Keratinocyte (primary cell): ENCODE results near the gene GZMB. TPM values are rescaled to one million over a fixed set of nuclear protein-coding genes. Genes with fewer than 3 reads are reported as not detected.

Experiments
- DNase-seq: peaks from one replicate; pipeline ENCODE4 v3.0.0-alpha.2; 2011; ENCODE audit warnings: low read depth, missing footprints, low spot score
- FAIRE-seq: peaks from 2 replicates; lab custom pipeline; 2011; peaks lifted over from hg19 to GRCh38; lab: Jason Lieb, UNC
- H2AFZ ChIP-seq: 2 replicates; pipeline ENCODE4 v1.6.0; 2012; ENCODE audit warnings: low read length, control low read depth, inconsistent platforms; ENCODE audit not compliant: control insufficient read depth
- H3K27ac ChIP-seq: 2 replicates; pipeline ENCODE4 v1.5.1; 2011; ENCODE audit warnings: low read length; ENCODE audit not compliant: control insufficient read depth, insufficient read depth
- H3K27me3 ChIP-seq: 3 replicates; pipeline ENCODE4 v1.6.0; 2011; ENCODE audit warnings: low read length; ENCODE audit not compliant: control insufficient read depth, insufficient read depth; ENCODE audit errors: extremely low read depth
- H3K36me3 ChIP-seq, 2 experiments: 2 replicates in 1 of 2; 3 replicates in 1 of 2; pipeline ENCODE4 v1.5.1; 2011; ENCODE audit warnings: low read length in 2 of 2, mild to moderate bottlenecking in 1 of 2; ENCODE audit not compliant: control insufficient read depth in 2 of 2, insufficient read depth in 2 of 2; ENCODE audit errors: extremely low read depth in 1 of 2
- H3K4me1 ChIP-seq: 3 replicates; pipeline ENCODE4 v1.5.1; 2011; ENCODE audit warnings: low read length; ENCODE audit not compliant: control insufficient read depth, insufficient read depth; ENCODE audit errors: extremely low read depth
- H3K4me2 ChIP-seq: 3 replicates; pipeline ENCODE4 v1.6.0; 2011; ENCODE audit warnings: low read depth, low read length; ENCODE audit not compliant: control insufficient read depth, insufficient read depth; ENCODE audit errors: extremely low read depth
- H3K4me3 ChIP-seq, 3 experiments: fragments of 200-600 bp in 1 of 3; sonication (generic) in 1 of 3; 2 replicates in 2 of 3; 3 replicates in 1 of 3; pipeline ENCODE4 v1.5.1; 2011 to 2016; ENCODE audit warnings: low read length in 3 of 3, mild to moderate bottlenecking in 3 of 3, control low read depth in 2 of 3, inconsistent platforms in 1 of 3, low read depth in 1 of 3, mixed read lengths in 1 of 3, mixed run types in 1 of 3, moderate library complexity in 1 of 3; ENCODE audit not compliant: control insufficient read depth in 2 of 3, insufficient read depth in 2 of 3; ENCODE audit errors: extremely low read depth in 1 of 3
- H3K79me2 ChIP-seq: 2 replicates; pipeline ENCODE4 v1.6.0; 2012; ENCODE audit warnings: low read length; ENCODE audit not compliant: control insufficient read depth, insufficient read depth
- H3K9ac ChIP-seq: 3 replicates; pipeline ENCODE4 v1.6.0; 2011; ENCODE audit warnings: low read length; ENCODE audit not compliant: control insufficient read depth, insufficient read depth; ENCODE audit errors: extremely low read depth
- H3K9me1 ChIP-seq: 3 replicates; pipeline ENCODE4 v1.6.0; 2011; ENCODE audit warnings: low read length; ENCODE audit not compliant: control insufficient read depth, insufficient read depth; ENCODE audit errors: extremely low read depth
- H3K9me3 ChIP-seq: 2 replicates; pipeline ENCODE4 v1.5.1; 2012; ENCODE audit warnings: low read depth, low read length; ENCODE audit not compliant: control insufficient read depth
- H4K20me1 ChIP-seq: 3 replicates; pipeline ENCODE4 v1.6.0; 2011; ENCODE audit warnings: low read length; ENCODE audit not compliant: control insufficient read depth, insufficient read depth; ENCODE audit errors: extremely low read depth
- EZH2 ChIP-seq: IDR thresholded peaks from one replicate; pipeline ENCODE4 v1.6.1; 2012; ENCODE audit warnings: inconsistent platforms, mild to moderate bottlenecking, low read length, moderate library complexity
- dilution Hi-C: fragments of 300-500 bp; cut with MboI; formaldehyde crosslinking; loops from one replicate; pipeline ENCODE4 v1.7.0; 2020; ENCODE audit warnings: low sequenced_read_pairs; ENCODE audit not compliant: extremely low pct_ligation_motif_present
- polyA plus RNA-seq, 5 experiments: library from polyadenylated mRNA; depleted of rRNA in 3 of 5; stranded (reverse) in 3 of 5; stranded (forward) in 1 of 5; unstranded in 1 of 5; fragments of >200 nt; gene quantifications; 1 replicate in 1 of 5; 2 replicates in 3 of 5; 3 replicates in 1 of 5; pipeline versions ENCODE4 v1.2.1 to v1.2.3, GENCODE V29; 2011 to 2012; ENCODE audit warnings: missing spikeins in 2 of 5, low read depth in 1 of 5, low replicate concordance in 1 of 5
- TF ChIP-seq, protein P1 (sequence below), 3 experiments: IDR thresholded peaks in 1 of 3; conservative IDR thresholded peaks in 1 of 3; optimal IDR thresholded peaks in 1 of 3; 2 replicates in 2 of 3; 3 replicates in 1 of 3; pipeline versions ENCODE3 to v1.5.1; 2011; ENCODE audit warnings: low read length in 3 of 3, mild to moderate bottlenecking in 3 of 3, moderate library complexity in 2 of 3, control low read depth in 1 of 3, inconsistent platforms in 1 of 3; ENCODE audit not compliant: insufficient read depth in 2 of 3; ENCODE audit errors: extremely low read depth in 1 of 3

GZMB gene
- polyA plus RNA-seq, 1 donor (not counting 4 experiments of a cell fraction or from before 2014, with no cell fraction given), result 0.08 TPM

DNA sequence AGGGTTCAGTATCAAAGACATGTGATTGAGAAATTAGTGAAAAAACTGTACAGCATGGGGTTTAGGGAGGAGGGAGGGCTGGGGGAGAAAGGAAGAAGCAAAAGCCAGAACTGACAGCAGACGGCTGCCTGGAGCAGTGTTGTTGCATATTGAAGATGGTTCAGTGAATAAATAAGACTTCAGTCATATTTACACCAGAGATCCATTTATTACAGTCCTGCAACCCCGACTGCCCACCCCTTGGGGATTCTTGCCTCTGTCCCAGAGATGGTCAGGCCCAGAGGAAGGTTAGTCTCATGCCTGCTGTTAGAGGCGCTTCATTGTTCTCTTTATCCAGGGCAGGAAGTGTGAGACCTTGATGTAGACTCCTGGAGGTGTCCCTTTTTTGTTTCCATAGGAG, 27.7 kb downstream of the GZMB start:
- FAIRE-seq, result no peak
- TF ChIP-seq, protein P1, sequence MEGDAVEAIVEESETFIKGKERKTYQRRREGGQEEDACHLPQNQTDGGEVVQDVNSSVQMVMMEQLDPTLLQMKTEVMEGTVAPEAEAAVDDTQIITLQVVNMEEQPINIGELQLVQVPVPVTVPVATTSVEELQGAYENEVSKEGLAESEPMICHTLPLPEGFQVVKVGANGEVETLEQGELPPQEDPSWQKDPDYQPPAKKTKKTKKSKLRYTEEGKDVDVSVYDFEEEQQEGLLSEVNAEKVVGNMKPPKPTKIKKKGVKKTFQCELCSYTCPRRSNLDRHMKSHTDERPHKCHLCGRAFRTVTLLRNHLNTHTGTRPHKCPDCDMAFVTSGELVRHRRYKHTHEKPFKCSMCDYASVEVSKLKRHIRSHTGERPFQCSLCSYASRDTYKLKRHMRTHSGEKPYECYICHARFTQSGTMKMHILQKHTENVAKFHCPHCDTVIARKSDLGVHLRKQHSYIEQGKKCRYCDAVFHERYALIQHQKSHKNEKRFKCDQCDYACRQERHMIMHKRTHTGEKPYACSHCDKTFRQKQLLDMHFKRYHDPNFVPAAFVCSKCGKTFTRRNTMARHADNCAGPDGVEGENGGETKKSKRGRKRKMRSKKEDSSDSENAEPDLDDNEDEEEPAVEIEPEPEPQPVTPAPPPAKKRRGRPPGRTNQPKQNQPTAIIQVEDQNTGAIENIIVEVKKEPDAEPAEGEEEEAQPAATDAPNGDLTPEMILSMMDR (optimal IDR thresholded peaks at IDR 0.05 in 1 of 3, IDR thresholded peaks at IDR 0.05 in 1 of 3, conservative IDR thresholded peaks at IDR 0.05 in 1 of 3; ENCODE audit: extremely low read depth in 1 of 3, insufficient read depth in 2 of 3, low read length in 3 of 3), result no peak
- no peak for TF ChIP-seq EZH2
- Histone ChIP-seq H3K27ac (no peak overlapping the region), H3K79me2 (no peaks in the 10 kb centered on the region), H3K4me1 (no peaks in the 10 kb centered on the region), H3K27me3 (no peaks in the 10 kb centered on the region), H3K4me3 (no peak overlapping the region), H2AFZ (no peak overlapping the region), H3K9ac (no peak overlapping the region), H4K20me1 (no peaks in the 10 kb centered on the region), H3K4me2 (no peak overlapping the region), H3K9me3 (no peaks in the 10 kb centered on the region), H3K9me1 (no peaks in the 10 kb centered on the region), H3K36me3 (no peaks in the 10 kb centered on the region)
- no peak for DNase-seq
- dilution Hi-C loops, result no loop called here

DNA sequence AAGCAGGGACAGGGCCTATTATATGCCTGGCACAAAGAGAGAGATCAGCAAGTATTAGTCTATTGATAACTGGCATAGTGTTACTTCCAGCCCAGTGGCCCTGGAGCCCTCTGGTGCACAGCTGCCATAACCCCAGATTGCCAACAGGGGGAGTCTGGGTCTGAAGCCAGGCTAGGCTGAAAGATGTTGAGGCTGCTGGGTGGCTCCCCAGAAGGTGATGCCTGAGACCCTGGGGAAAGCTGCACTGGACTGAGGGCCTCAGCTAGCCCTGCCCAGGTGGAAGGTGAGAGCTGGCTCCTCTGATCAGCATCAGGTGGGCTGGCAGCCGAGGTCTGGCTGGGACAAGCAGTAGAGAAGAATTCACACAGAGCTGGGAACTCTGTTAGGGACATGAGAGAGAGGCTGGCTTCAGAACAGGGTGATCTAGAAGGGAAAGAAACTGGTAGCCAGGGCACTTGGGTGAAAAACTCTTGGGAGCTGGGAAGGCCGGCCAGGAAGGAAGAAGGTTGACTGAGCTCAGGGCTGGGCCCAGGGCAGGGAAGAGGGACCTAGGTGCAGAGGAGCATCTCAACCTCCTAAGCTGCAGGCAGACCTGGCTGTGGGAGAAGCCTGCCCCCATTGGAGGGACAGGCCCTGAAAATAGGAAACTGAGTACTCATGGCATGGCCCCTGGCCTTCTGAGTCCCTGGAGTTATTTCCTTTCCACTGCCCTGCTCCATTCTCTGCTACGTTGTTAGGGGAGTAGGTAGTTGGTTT, 28.4 kb downstream of the GZMB start:
- Histone ChIP-seq H3K9me3 (no peaks in the 10 kb centered on the region), H3K9ac (no peak overlapping the region), H3K4me2 (no peak overlapping the region), H3K79me2 (no peaks in the 10 kb centered on the region), H3K36me3 (no peaks in the 10 kb centered on the region), H3K9me1 (no peaks in the 10 kb centered on the region), H2AFZ (no peak overlapping the region), H3K4me3 (no peak overlapping the region), H3K4me1 (no peaks in the 10 kb centered on the region), H3K27me3 (no peaks in the 10 kb centered on the region), H3K27ac (no peak overlapping the region), H4K20me1 (no peaks in the 10 kb centered on the region)
- DNase-seq (no peak), FAIRE-seq (peak; percentile 79)
- dilution Hi-C loops, result no loop called here
- TF ChIP-seq, protein P1 (optimal IDR thresholded peaks at IDR 0.05 in 1 of 3, IDR thresholded peaks at IDR 0.05 in 1 of 3, conservative IDR thresholded peaks at IDR 0.05 in 1 of 3; ENCODE audit: extremely low read depth in 1 of 3, insufficient read depth in 2 of 3, low read length in 3 of 3), result peak; percentile 94 to 95 (median 95)
- TF ChIP-seq EZH2, result no peak
